ENCODE data around the gene GDF2.

Gene GDF2

GRCh38 chr10:47291682-47292081 lies 30.6 kb upstream of the GDF2 start:
- TF ChIP-seq CTCF (IDR thresholded peaks at IDR 0.05; ENCODE audit: low read depth, low read length): no peak
- DNase-seq (ENCODE audit: extremely low read depth, low read depth): no peak

GRCh38 chr10:47294057-47294456 lies 28.2 kb upstream of the GDF2 start:
- TF ChIP-seq CTCF (IDR thresholded peaks at IDR 0.05; ENCODE audit: low read depth, low read length): no peak
- DNase-seq (ENCODE audit: extremely low read depth, low read depth): no peak

GRCh38 chr10:47294501-47294900 lies 27.8 kb upstream of the GDF2 start:
- DNase-seq (ENCODE audit: extremely low read depth, low read depth): no peak
- no peak for TF ChIP-seq CTCF (IDR thresholded peaks at IDR 0.05; ENCODE audit: low read depth, low read length)

- TF ChIP-seq CTCF (IDR thresholded peaks at IDR 0.05; ENCODE audit: low read depth, low read length): no peak
- no peak for DNase-seq (ENCODE audit: extremely low read depth, low read depth)
Measured at GRCh38 chr10:47295411-47295810, 26.8 kb upstream of the GDF2 start.

GRCh38 chr10:47296156-47296894 lies 25.9 kb upstream of the GDF2 start:
- DNase-seq (ENCODE audit: extremely low read depth, low read depth): no peak
- TF ChIP-seq CTCF (IDR thresholded peaks at IDR 0.05; ENCODE audit: low read depth, low read length): no peak

GRCh38 chr10:47296941-47297340 lies 25.3 kb upstream of the GDF2 start:
- TF ChIP-seq CTCF (IDR thresholded peaks at IDR 0.05; ENCODE audit: low read depth, low read length): no peak
- no peak for DNase-seq (ENCODE audit: extremely low read depth, low read depth)

GRCh38 chr10:47297866-47298540 lies 24.3 kb upstream of the GDF2 start:
- DNase-seq (ENCODE audit: extremely low read depth, low read depth): no peak
- no peak for TF ChIP-seq CTCF (IDR thresholded peaks at IDR 0.05; ENCODE audit: low read depth, low read length)
